PC-3 (cell line): ENCODE measurements around the gene IMPA2.

Experiments
- EZH2 ChIP-seq: fragments of 300-600 bp; sonication (generic); IDR thresholded peaks from one replicate; pipeline ENCODE4 v1.6.1; 2017; ENCODE audit warnings: antibody characterized with exemption, mild to moderate bottlenecking, low read length; ENCODE audit not compliant: unreplicated experiment
- EZH2phosphoT487 ChIP-seq: fragments of 300-600 bp; sonication (generic); IDR thresholded peaks from 2 replicates; pipeline ENCODE4 v1.6.1; 2018; ENCODE audit warnings: mild to moderate bottlenecking, antibody characterized with exemption, low read length, borderline replicate concordance
- TF ChIP-seq, protein P1 (sequence below): fragments of 300-600 bp; sonication (generic); conservative IDR thresholded peaks from 2 replicates; pipeline ENCODE4 v1.5.1; 2017; ENCODE audit warnings: antibody characterized with exemption, low read depth, mild to moderate bottlenecking, low read length

DNA sequence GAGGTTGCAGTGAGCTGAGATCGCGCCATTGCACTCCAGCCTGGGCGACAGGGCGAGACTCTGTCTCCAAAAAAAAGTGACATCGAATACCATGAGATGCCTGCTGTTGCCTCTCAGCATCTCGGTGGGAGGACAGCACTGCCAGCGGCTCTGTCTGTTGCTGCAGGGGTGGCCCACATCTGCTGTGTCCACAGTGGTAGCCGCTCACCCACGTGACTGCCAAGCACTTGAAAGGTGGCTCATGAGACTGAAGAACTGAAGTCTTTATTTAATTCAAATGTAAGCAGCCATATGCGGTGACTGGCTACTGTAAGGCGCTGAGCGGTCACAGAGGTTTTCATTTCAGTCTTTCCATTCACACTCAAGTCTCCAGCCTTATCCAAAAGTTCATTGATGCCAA lies 25.8 kb downstream of the IMPA2 start:
- TF ChIP-seq, protein P1, sequence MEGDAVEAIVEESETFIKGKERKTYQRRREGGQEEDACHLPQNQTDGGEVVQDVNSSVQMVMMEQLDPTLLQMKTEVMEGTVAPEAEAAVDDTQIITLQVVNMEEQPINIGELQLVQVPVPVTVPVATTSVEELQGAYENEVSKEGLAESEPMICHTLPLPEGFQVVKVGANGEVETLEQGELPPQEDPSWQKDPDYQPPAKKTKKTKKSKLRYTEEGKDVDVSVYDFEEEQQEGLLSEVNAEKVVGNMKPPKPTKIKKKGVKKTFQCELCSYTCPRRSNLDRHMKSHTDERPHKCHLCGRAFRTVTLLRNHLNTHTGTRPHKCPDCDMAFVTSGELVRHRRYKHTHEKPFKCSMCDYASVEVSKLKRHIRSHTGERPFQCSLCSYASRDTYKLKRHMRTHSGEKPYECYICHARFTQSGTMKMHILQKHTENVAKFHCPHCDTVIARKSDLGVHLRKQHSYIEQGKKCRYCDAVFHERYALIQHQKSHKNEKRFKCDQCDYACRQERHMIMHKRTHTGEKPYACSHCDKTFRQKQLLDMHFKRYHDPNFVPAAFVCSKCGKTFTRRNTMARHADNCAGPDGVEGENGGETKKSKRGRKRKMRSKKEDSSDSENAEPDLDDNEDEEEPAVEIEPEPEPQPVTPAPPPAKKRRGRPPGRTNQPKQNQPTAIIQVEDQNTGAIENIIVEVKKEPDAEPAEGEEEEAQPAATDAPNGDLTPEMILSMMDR = no peak
- TF ChIP-seq EZH2 = no peak
- no peak for TF ChIP-seq EZH2phosphoT487
